GM19468 (cell line): ENCODE data around the gene WWP2.
"Not testable (repeated sequence)": the region's sequence is repeated elsewhere in the genome, so short reads cannot be mapped to it uniquely, and the experiment has no call there.

Source experiments
- ATAC-seq: cut with Tn5 transposase; IDR thresholded peaks from one replicate; pipeline ENCODE4 v1.9.1; 2021; ENCODE audit warnings: mild to moderate bottlenecking, moderate library complexity, moderate number of reproducible peaks; ENCODE audit not compliant: unreplicated experiment; ENCODE audit errors: extremely low read depth

Gene WWP2

GRCh38 chr16:69851491-69852240 is 89.5 kb downstream of the WWP2 start:
- no peak for ATAC-seq

- ATAC-seq, result no peak
Observed at GRCh38 chr16:69852815-69853214, 90.7 kb downstream of the WWP2 start.

GRCh38 chr16:69853481-69853880 is 91.3 kb downstream of the WWP2 start:
- no peak for ATAC-seq

GRCh38 chr16:69854776-69855175 is 92.6 kb downstream of the WWP2 start:
- not testable (repeated sequence) for ATAC-seq

GRCh38 chr16:69855592-69855991 is 93.5 kb downstream of the WWP2 start:
- ATAC-seq, result no peak

- no peak for ATAC-seq
Observed at GRCh38 chr16:69858191-69859104, 96.3 kb downstream of the WWP2 start.

GRCh38 chr16:69859105-69859989 is 97.2 kb downstream of the WWP2 start:
- ATAC-seq, result no peak

- no peak for ATAC-seq
Observed at GRCh38 chr16:69860233-69861231, 98.4 kb downstream of the WWP2 start.

GRCh38 chr16:69861292-69862030 is 99.3 kb downstream of the WWP2 start:
- ATAC-seq, result no peak

- no peak for ATAC-seq
Observed at GRCh38 chr16:69863401-69864281, 101.5 kb downstream of the WWP2 start.

GRCh38 chr16:69865701-69866100 is 103.6 kb downstream of the WWP2 start:
- ATAC-seq, result no peak

GRCh38 chr16:69867784-69868560 is 105.8 kb downstream of the WWP2 start:
- no peak for ATAC-seq

- ATAC-seq, result no peak
Observed at GRCh38 chr16:69870761-69871160, 108.6 kb downstream of the WWP2 start.

GRCh38 chr16:69871708-69872107 is 109.6 kb downstream of the WWP2 start:
- ATAC-seq, result no peak

- ATAC-seq, result no peak
Observed at GRCh38 chr16:69872888-69873287, 110.8 kb downstream of the WWP2 start.

- no peak for ATAC-seq
Observed at GRCh38 chr16:69873783-69874182, 111.7 kb downstream of the WWP2 start.

GRCh38 chr16:69874271-69874670 is 112.1 kb downstream of the WWP2 start:
- no peak for ATAC-seq
